ENCODE results near the gene SKI. TPM values are rescaled to one million over a fixed set of nuclear protein-coding genes. Genes with fewer than 3 reads are reported as not detected.

SKI gene
- total RNA-seq = 10 to 100 TPM; 56.7 to 83.1 (median 68.9) TPM
- 35.6 TPM for polyA plus RNA-seq
- long read RNA-seq, donor 1, full-length matches to known transcripts = 5 of 52 reads
- long read RNA-seq, donor 1, partial matches to known transcripts = 37 of 52 reads
- long read RNA-seq, donor 1, other reads (novel, unspliced or antisense) = 10 of 52 reads
- long read RNA-seq, donor 2, full-length matches to known transcripts = 1 of 7 reads
- long read RNA-seq, donor 2, partial matches to known transcripts = 5 of 7 reads
- long read RNA-seq, donor 2, other reads (novel, unspliced or antisense) = 1 of 7 reads
- long read RNA-seq, donor 3, partial matches to known transcripts = 0 of 18 reads
- long read RNA-seq, donor 3, other reads (novel, unspliced or antisense) = 18 of 18 reads
- long read RNA-seq, donor 4, partial matches to known transcripts = 1 of 6 reads
- long read RNA-seq, donor 4, other reads (novel, unspliced or antisense) = 5 of 6 reads

GRCh38 chr1:2228157-2228594 lies at the start of gene SKI:
TSS of gene SKI (plus strand) at chr1:2228319. CDS start at chr1:2228767, 448 bp downstream.
- intact Hi-C loops (cut with DNase I) = loop anchor here in 1 of 4 donors (2.0 kb wide), 1 partner anchor 15 kb away; no protein-coding TSS in a partner anchor
- ATAC-seq (no peak), DNase-seq (peak in 1 of 3 donors; percentile 55)
- WGBS = under 1% methylated on average over 99 of the region's 100 CpGs
- peak within 1 kb of the TSS; percentile 98 for H3K27ac ChIP-seq (ENCODE audit: low read length)
- no peaks in the 10 kb centered on the region for H3K27me3 ChIP-seq (ENCODE audit: control insufficient read depth, insufficient read depth)
- peak within 1 kb of the TSS; percentile 94 for H3K4me3 ChIP-seq (ENCODE audit: low read length)
- no peaks in the 10 kb centered on the region for H3K9me3 ChIP-seq (ENCODE audit: control insufficient read depth, low read length)
- H3K4me1 ChIP-seq (ENCODE audit: control insufficient read depth, insufficient read depth, low read length) = peaks cover 11% of the 10 kb centered on the region

- H3K4me3 ChIP-seq (ENCODE audit: low read length) = no peak overlapping the region
- H3K27me3 ChIP-seq (ENCODE audit: control insufficient read depth, insufficient read depth) = no peaks in the 10 kb centered on the region
- ATAC-seq (no peak), DNase-seq (peak in 2 of 3 donors; percentile 32 to 43)
- H3K27ac ChIP-seq (ENCODE audit: low read length) = no peak overlapping the region
- H3K4me1 ChIP-seq (ENCODE audit: control insufficient read depth, insufficient read depth, low read length) = no peaks in the 10 kb centered on the region
- no peaks in the 10 kb centered on the region for H3K9me3 ChIP-seq (ENCODE audit: control insufficient read depth, low read length)
- intact Hi-C loops (cut with DNase I) = loop anchor here in 1 of 4 donors (10.0 kb wide), 1 partner anchor 234 kb away; no protein-coding TSS in a partner anchor
- WGBS = 86% methylated on average over 16 of the region's 16 CpGs
These were observed 49.2 kb upstream of the SKI start for GRCh38 chr1:2178875-2179274.

GRCh38 chr1:2179283-2180013 lies 48.7 kb upstream of the SKI start:
- Histone ChIP-seq H3K27me3 (ENCODE audit: control insufficient read depth, insufficient read depth) (no peaks in the 10 kb centered on the region), H3K4me3 (ENCODE audit: low read length) (no peak overlapping the region), H3K4me1 (ENCODE audit: control insufficient read depth, insufficient read depth, low read length) (no peaks in the 10 kb centered on the region), H3K27ac (ENCODE audit: low read length) (no peak overlapping the region), H3K9me3 (ENCODE audit: control insufficient read depth, low read length) (no peaks in the 10 kb centered on the region)
- WGBS = 65% methylated on average over 28 of the region's 28 CpGs
- ATAC-seq = no peak
- intact Hi-C loops (cut with DNase I) = loop anchor here in 1 of 4 donors (10.0 kb wide), 1 partner anchor 235 kb away; no protein-coding TSS in a partner anchor
- peak in 2 of 3 donors; percentile 26 to 53 for DNase-seq

GRCh38 chr1:2180297-2181245 lies 47.5 kb upstream of the SKI start:
- intact Hi-C loops (cut with DNase I) = no loop called here
- Histone ChIP-seq H3K27ac (ENCODE audit: low read length) (no peak overlapping the region), H3K27me3 (ENCODE audit: control insufficient read depth, insufficient read depth) (no peaks in the 10 kb centered on the region), H3K4me3 (ENCODE audit: low read length) (no peak overlapping the region), H3K9me3 (ENCODE audit: control insufficient read depth, low read length) (no peaks in the 10 kb centered on the region), H3K4me1 (ENCODE audit: control insufficient read depth, insufficient read depth, low read length) (no peaks in the 10 kb centered on the region)
- ATAC-seq (no peak), DNase-seq (peak in 2 of 3 donors; percentile 50 to 60)
- 91% methylated on average over 58 of the region's 58 CpGs for WGBS

- H3K4me3 ChIP-seq (ENCODE audit: low read length) = no peak overlapping the region
- ATAC-seq (no peak), DNase-seq (peak in 1 of 3 donors; percentile 54)
- intact Hi-C loops (cut with DNase I) = no loop called here
- H3K27me3 ChIP-seq (ENCODE audit: control insufficient read depth, insufficient read depth) = no peaks in the 10 kb centered on the region
- no peaks in the 10 kb centered on the region for H3K9me3 ChIP-seq (ENCODE audit: control insufficient read depth, low read length)
- WGBS = 92% methylated on average over 14 of the region's 14 CpGs
- H3K27ac ChIP-seq (ENCODE audit: low read length) = no peak overlapping the region
- H3K4me1 ChIP-seq (ENCODE audit: control insufficient read depth, insufficient read depth, low read length) = no peaks in the 10 kb centered on the region
These were observed 46.8 kb upstream of the SKI start for GRCh38 chr1:2181271-2181670.

- H3K9me3 ChIP-seq (ENCODE audit: control insufficient read depth, low read length) = no peaks in the 10 kb centered on the region
- H3K27ac ChIP-seq (ENCODE audit: low read length) = no peak overlapping the region
- H3K27me3 ChIP-seq (ENCODE audit: control insufficient read depth, insufficient read depth) = no peaks in the 10 kb centered on the region
- H3K4me3 ChIP-seq (ENCODE audit: low read length) = no peak overlapping the region
- ATAC-seq = no peak
- intact Hi-C loops (cut with DNase I) = no loop called here
- WGBS = 90% methylated on average over 11 of the region's 11 CpGs
- H3K4me1 ChIP-seq (ENCODE audit: control insufficient read depth, insufficient read depth, low read length) = no peaks in the 10 kb centered on the region
- DNase-seq = peak in 1 of 3 donors; percentile 44
These were observed 46.4 kb upstream of the SKI start for GRCh38 chr1:2181752-2182151.

- no peak for ATAC-seq
- Histone ChIP-seq H3K9me3 (ENCODE audit: control insufficient read depth, low read length) (no peaks in the 10 kb centered on the region), H3K4me3 (ENCODE audit: low read length) (no peak overlapping the region), H3K27ac (ENCODE audit: low read length) (no peak overlapping the region), H3K4me1 (ENCODE audit: control insufficient read depth, insufficient read depth, low read length) (no peaks in the 10 kb centered on the region), H3K27me3 (ENCODE audit: control insufficient read depth, insufficient read depth) (no peaks in the 10 kb centered on the region)
- peak in 1 of 3 donors; percentile 26 for DNase-seq
- intact Hi-C loops (cut with DNase I) = no loop called here
- WGBS = 95% methylated on average over 13 of the region's 13 CpGs
These were observed 45.7 kb upstream of the SKI start for GRCh38 chr1:2182376-2182775.

GRCh38 chr1:2183937-2184334 lies 44.2 kb upstream of the SKI start:
- Histone ChIP-seq H3K4me1 (ENCODE audit: control insufficient read depth, insufficient read depth, low read length) (no peaks in the 10 kb centered on the region), H3K27ac (ENCODE audit: low read length) (no peak overlapping the region), H3K9me3 (ENCODE audit: control insufficient read depth, low read length) (no peaks in the 10 kb centered on the region), H3K4me3 (ENCODE audit: low read length) (no peak overlapping the region), H3K27me3 (ENCODE audit: control insufficient read depth, insufficient read depth) (no peaks in the 10 kb centered on the region)
- no peak for ATAC-seq
- DNase-seq = no peak
- intact Hi-C loops (cut with DNase I) = no loop called here
- 94% methylated on average over 15 of the region's 15 CpGs for WGBS

- WGBS = 90% methylated on average over 18 of the region's 18 CpGs
- Histone ChIP-seq H3K27ac (ENCODE audit: low read length) (no peak overlapping the region), H3K4me3 (ENCODE audit: low read length) (no peak overlapping the region), H3K9me3 (ENCODE audit: control insufficient read depth, low read length) (no peaks in the 10 kb centered on the region), H3K27me3 (ENCODE audit: control insufficient read depth, insufficient read depth) (no peaks in the 10 kb centered on the region), H3K4me1 (ENCODE audit: control insufficient read depth, insufficient read depth, low read length) (no peaks in the 10 kb centered on the region)
- intact Hi-C loops (cut with DNase I) = no loop called here
- no peak for DNase-seq
- ATAC-seq = no peak
These were observed 43.6 kb upstream of the SKI start for GRCh38 chr1:2184531-2184930.

GRCh38 chr1:2184934-2185333 lies 43.2 kb upstream of the SKI start:
- no peaks in the 10 kb centered on the region for H3K4me1 ChIP-seq (ENCODE audit: control insufficient read depth, insufficient read depth, low read length)
- H3K4me3 ChIP-seq (ENCODE audit: low read length) = no peak overlapping the region
- ATAC-seq = no peak
- intact Hi-C loops (cut with DNase I) = no loop called here
- H3K27ac ChIP-seq (ENCODE audit: low read length) = no peak overlapping the region
- WGBS = 95% methylated on average over 33 of the region's 33 CpGs
- DNase-seq = no peak
- H3K27me3 ChIP-seq (ENCODE audit: control insufficient read depth, insufficient read depth) = no peaks in the 10 kb centered on the region
- H3K9me3 ChIP-seq (ENCODE audit: control insufficient read depth, low read length) = no peaks in the 10 kb centered on the region

All from right cardiac atrium (tissue), 5 donors.